ENCODE results near the gene IL24.

- TF ChIP-seq CTCF (IDR thresholded peaks at IDR 0.05): peak in 2 of 3 experiments; percentile 22 to 36
- no peak for TF ChIP-seq POLR2A (IDR thresholded peaks at IDR 0.05; ENCODE audit: low read depth)
These were observed 38.3 kb downstream of the IL24 start for GRCh38 chr1:206935491-206936067.

All from esophagus muscularis mucosa (tissue), 3 donors.